HG02642 (cell line): Measurements from ENCODE around the gene STOML1.
"Not testable (repeated sequence)": the region's sequence is repeated elsewhere in the genome, so short reads cannot be mapped to it uniquely, and the experiment has no call there.

Experiments used
- ATAC-seq: cut with Tn5 transposase; IDR thresholded peaks from one replicate; pipeline ENCODE4 v1.9.1; 2021; ENCODE audit warnings: mild to moderate bottlenecking; ENCODE audit not compliant: unreplicated experiment, poor library complexity

Gene STOML1

DNA sequence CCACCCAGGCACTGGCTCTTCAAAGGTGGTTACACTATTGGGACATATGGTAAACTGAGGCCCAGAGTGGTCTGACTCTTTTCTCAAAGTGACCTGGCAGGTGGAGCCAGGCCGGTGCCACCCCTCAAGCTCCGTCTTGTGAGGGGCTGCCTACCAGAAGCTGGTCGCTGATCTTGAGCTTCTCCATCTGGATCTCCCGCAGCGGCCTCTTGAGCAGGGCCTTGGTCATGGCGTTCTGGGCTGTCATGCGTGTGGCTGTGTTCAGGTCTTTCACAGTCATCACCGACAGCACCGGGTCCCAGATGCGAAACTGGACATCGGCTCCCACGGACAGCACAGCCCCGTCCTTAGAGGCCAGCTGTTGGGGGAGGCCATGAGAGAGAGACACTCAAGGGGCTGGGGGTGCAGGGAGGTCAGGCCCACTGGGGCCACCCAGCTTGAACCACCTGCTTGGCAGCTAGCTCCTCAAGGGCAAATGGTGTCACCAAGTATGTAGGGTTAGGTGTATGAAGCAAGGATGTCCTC is 3.6 kb downstream of the STOML1 start:
- ATAC-seq: no peak

DNA sequence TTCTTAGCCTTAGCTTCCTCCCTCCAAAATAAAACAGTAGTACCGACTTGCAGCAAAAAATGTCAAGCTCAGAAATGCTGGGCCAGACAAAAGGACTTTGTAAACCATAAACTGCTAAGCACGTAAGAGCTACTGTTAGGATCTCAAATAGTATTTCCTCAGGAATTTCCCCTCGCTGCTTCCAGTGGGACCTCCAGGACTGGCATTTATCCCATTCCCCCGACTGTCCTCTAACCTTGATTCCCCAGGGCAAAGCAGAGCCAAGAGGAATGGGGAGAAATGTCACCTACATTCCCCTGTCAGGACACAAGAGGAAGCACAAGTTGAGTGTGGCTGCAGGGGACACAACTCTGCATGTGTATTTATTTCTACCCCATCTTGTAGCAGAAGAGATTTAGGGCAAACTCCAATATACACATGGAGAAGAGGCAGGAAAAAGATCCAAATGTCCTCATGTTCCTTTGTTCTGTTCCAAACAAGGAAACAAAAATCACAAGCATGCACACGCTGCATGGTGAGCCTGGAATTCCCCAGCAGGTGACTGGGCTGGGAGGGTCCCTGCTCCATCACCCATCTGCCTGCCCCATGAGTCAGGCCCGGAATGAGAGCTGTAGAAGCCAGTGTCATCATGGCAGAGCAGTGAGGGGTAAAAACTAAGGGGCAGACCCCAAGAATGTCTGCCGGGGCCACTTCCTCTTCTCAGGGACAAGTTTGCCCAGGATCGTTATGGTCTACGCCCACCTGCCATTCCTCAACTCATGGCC is 4.2 kb downstream of the STOML1 start:
- ATAC-seq: no peak

DNA sequence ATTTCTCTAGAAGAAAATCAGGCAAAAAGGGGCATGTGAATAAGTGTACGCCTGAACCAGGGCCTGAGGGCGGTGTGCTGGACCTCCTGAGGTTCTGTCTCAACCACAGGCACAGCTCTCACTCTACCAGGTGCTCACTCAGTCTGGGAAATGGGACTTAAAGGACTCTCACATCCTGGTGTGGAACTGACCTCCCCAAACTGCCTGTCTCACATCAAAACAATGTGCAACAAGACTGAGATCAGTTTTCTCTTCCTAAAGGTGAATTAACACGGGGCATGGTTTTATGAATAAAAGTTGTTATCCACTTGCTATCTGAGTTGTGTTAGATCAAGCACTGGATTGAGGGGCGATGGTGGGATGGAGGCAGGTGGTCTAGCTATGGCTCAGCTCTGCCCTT is 4.8 kb downstream of the STOML1 start:
- no peak for ATAC-seq

GRCh38 chr15:73986776-73987056 is 5.4 kb downstream of the STOML1 start:
- no peak for ATAC-seq

GRCh38 chr15:73986055-73986775 is 5.9 kb downstream of the STOML1 start:
- no peak for ATAC-seq

GRCh38 chr15:73985101-73985873 is 6.8 kb downstream of the STOML1 start:
- ATAC-seq: no peak

GRCh38 chr15:73984208-73984979 is 7.7 kb downstream of the STOML1 start:
- no peak for ATAC-seq

DNA sequence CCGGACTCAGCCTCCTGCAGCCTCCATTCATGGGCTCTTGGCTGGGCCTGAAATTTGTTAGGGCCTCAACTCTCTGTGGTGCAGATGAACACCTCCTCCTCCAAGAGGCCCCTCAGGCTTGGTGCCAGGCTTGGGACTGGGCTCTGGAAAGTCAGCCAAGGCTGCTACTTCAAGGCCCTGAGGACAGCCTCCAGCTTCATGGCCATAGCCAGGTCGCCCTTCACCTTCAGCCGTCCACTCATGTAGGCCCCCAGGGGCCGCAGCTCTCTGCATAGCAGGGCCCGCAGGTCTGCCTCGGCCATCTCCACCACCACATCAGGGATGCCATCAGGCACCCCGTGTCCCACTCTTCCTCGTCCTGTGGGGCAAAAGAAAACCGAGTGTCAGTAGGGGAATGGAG is 8.3 kb downstream of the STOML1 start:
- ATAC-seq: no peak

GRCh38 chr15:73983211-73983727 is 8.8 kb downstream of the STOML1 start:
- no peak for ATAC-seq

DNA sequence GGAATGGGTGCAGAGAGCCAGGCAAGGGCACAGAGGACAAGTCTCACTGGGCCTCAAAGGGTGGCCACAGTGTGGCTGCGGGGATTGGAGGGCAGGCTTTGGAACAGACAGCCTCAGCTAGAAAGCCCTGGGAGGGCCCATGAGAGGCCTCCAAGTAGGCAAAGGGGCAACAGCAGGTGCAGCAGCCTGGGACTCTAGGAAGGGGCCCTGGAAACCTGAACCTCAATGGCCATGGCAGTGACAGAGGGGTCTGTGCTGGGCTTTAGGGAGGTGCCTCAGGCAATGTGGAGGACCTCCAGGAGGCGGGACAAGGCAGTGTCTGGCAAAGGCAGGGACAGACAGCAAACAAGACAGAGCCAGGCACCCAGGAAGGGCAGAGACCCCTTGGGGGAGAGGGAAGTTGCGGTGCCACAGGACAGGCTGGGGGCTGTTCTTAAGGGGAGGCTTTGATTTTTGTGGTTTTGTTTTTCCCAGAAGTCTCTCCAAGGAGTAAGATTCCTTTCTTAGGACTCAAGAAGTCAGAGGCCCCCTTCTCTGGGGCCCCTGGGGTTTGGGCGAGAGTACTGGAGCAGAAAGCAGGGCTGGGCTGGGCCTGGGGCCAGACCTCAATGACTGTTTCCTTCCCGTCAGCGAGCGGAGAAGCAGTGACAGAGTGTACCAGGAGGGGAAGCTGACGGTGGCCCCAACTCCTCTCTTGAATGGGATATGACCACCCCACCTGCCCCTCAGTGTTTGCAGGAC is 9.7 kb downstream of the STOML1 start:
- no peak for ATAC-seq

DNA sequence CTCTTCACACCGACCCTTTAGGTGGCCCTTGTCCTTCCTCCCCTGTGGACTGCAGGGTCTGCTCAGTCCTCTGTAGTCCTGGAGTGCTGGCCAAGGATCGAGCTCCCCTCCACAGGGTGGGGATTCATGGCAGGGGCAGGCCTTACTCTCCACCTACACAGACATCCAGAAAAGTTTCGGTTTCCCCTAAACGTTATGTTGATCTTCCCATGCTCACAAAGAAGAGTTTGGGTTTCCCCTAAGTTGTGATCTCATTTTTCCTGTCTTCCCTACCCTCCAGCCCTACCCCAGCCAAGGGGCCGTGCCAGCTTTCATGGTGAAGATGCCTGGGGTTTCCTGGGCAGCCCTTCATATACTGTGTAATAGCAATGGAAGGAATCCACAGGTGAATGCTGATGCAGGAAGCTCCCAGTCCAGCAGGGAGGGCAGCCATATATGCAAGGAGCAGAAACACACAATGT is 10.3 kb downstream of the STOML1 start:
- no peak for ATAC-seq

GRCh38 chr15:73979636-73980035 is 12.5 kb downstream of the STOML1 start:
- no peak for ATAC-seq

- no peak for ATAC-seq
These were observed 13.2 kb downstream of the STOML1 start for GRCh38 chr15:73978896-73979295.

DNA sequence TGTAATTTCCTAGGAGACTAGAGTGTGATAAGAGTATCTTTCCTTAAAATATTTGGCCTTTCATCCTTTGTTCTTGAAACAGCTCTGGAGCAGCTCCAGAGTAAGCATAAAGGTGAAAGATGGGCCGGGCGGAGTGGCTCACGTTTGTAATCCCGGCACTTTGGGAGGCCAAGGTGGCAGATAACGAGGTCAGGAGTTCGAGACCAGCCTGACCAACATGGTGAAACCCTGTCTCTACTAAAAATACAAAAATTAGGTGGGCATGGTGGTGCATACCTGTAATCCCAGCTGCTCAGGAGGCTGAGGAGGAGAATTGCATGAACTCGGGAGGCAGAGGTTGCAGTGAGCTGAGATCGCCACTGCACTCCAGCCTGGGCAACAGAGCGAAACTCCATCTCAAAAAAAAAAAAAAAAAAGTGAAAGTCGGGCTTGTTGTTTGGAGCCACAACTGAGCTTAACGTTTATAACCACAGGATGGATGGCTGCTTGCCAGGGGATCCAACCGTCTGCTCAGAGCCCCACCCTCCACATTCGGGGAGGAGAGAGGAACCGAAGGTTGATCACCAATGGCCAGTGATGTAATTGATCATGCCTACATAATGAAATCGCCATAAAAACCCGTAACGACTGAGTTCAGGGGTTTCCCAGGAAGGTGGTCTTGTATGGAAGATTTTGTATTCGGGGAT is 16.5 kb downstream of the STOML1 start:
- ATAC-seq: not testable (repeated sequence)

DNA sequence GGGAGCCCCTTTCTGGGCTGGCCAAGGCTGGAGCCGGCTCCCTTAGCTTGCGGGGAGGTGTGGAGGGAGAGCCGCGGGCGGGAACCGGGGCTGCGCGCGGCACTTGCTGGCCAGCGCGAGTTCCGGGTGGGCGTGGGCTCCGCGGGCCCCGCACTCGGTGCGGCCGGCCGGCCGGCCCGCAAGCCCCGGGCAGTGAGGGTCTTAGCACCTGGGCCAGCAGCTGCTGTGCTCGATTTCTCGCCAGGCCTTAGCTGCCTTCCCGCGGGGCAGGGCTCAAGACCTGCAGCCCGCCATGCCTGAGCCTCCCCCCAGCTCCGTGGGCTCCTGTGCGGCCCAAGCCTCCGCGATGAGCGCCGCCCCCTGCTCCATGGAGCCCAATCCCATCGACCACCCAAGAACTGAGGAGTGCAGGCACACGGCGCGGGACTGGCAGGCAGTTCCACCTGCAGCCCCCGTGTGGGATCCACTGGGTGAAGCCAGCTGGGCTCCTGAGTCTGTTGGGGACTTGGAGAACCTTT is 18.4 kb downstream of the STOML1 start:
- ATAC-seq: not testable (repeated sequence)

GRCh38 chr15:73972984-73973682 is 19.0 kb downstream of the STOML1 start:
- no peak for ATAC-seq

DNA sequence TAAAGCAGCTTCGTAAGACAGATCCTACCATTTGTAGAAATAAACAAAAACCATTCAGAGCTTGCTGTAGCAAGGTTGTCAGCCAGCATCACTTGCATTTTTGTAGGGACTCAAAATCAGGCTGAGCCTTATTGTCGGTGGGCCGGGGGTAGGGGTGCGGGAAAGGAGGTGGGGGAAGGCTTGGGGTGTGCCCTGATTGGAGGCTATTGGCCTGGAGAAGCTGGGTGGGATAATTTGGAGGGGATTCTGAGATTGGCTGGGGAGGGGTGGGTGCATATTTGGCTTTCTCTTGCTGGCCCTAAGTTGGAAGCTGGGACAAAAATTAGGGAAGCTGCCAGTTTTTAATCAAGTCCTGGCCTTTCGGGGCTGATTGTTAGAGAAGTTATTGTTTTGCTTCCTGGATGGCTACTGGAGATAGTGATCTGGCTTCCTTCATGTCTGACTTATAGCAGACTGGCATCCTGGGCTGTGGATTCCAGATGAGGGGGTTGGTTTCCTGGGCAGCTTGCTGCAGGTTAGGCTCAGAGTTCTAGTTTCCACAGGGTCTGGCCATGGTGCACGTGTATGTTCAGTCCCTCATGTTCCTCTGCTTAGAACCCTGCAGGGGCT is 22.8 kb downstream of the STOML1 start:
- no peak for ATAC-seq

GRCh38 chr15:73968461-73968860 is 23.6 kb downstream of the STOML1 start:
- ATAC-seq: no peak
